Measurements from ENCODE around the gene APBB2.

The APBB2 gene

DNA sequence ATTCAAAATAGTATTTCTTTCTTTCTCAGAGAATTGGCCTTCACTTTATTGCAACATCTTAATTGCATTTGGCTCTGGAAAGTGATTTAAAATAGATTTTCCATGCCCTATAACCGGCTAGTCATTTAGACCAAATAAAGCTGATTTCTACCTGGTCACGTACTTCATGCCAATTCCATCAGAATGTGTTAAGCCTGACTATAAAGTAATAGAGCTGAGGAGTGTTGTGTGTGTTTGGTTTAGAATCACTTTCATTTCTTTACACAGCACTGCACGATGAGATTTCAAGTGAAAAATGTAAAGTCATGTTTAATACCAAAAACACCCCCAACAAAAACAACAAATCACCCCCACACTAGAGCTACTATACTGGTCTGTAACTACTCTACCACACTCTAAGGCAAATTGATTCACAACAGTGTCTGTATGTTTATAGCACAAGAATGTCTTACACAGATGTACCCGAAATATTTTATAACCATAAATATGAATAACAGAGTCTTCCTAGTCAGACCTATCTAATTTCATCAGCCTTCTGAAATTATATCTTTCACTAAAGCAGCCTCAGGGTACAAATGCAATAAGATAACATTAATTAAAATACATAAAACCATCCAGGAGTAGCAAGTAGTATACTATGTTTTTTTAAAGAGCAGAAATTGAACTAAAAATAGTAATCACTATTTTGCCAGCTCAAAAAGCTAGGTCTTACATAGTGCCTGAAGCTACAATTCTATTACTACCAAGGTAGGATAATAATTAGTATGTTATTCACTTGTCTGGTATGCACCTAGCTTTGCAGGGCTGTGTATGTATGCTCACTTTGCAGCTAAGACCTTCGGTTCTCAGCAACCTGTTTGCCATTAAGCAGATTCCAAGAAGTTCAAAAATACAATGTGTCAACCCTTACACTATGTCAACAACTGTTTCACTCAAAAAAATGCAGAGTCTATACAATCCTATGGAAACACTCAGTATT lies 28.4 kb downstream of the APBB2 start:
- no peak for DNase-seq

DNA sequence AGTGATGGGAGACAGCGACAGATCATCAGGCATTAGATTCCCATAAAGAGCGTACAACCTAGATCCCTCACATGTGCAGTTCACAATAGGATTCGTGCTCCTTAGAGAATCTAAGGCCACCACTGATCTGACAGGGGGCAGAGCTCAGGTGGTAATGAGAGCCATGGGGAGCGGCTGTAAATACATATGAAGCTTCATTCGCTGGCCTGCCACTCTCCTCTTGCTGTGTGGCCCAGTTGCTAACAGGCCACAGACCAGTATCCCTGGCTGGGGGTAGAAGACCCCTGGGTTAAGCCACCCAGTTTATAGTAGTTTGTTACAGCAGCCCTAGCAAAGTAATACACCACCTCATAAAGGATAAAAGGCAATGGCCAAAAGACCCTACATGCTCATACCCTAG lies 30.3 kb downstream of the APBB2 start:
- no peak for DNase-seq

DNA sequence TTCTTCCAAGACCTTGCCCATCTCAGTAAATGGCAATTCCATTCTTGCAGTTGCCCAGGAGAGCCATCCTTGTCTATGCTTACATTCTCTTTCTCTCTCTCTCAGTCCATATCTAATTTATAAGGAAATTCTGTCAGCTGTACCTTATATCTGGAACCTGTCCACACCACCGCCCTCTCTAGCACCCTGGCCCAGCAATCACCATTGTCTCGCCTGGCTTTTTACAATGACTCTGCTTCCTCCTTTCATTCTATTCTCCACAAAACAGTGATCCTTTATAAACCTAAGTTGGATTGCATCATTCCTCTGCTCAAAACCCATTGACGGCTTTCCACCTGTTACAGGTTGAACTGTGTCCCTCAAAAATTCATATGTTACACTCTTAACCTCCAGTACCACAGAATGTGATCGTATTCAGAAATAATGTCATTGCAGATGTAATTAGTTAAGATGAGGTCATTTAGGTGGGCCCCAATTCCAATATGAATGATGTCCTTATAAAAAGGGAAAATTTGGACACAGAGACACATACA lies 31.3 kb downstream of the APBB2 start:
- no peak for DNase-seq

DNA sequence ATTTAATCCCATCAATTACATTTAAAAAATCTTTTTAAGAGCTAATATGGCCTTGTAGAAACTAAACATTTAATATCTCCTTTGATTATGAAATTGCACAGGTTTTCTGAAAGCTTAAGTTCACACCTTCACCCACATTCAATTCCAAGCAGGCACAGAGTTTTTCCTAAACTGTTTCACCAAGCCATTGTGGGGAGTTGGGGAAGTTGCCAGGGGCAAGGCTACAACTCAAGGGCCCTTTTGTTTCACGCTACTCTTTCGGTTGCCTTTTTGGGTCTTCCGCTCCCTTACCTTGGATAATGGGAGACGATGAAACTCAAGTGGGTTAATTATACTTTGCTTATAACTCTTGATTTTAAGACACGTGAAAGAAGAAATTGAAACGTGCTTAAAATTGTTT lies 33.3 kb downstream of the APBB2 start:
- DNase-seq = no peak

DNA sequence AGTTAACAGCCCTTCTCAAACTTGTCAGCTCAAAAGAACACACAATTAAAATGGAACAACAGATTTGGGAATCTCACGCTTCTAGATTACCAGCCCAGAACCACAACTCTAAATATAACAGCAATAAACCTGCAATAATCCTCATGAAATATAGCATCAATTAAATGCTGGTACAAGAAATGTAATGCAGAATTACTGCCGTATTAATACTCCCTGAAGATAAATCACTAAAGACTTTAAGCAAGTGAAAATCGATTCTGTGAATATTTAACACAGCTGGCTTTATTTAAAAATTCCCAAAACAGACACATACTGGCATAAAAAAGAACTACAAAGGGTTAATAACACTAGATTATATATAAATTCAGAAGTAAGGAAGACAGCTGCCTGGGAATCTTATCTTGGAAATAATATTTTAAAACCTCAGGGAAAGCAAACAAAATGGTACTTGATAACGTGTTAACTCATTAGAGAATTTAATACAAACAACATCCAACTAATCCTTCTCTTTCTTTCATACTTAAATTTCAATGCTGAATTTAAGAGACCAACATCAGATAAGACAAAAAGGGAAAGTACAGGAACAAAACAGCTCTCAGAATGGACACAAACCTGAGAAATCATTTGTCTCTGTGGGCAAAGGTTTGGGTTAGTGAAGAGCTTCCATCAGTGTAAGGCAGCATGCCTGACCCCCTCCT lies 34.7 kb downstream of the APBB2 start:
- DNase-seq = no peak

DNA sequence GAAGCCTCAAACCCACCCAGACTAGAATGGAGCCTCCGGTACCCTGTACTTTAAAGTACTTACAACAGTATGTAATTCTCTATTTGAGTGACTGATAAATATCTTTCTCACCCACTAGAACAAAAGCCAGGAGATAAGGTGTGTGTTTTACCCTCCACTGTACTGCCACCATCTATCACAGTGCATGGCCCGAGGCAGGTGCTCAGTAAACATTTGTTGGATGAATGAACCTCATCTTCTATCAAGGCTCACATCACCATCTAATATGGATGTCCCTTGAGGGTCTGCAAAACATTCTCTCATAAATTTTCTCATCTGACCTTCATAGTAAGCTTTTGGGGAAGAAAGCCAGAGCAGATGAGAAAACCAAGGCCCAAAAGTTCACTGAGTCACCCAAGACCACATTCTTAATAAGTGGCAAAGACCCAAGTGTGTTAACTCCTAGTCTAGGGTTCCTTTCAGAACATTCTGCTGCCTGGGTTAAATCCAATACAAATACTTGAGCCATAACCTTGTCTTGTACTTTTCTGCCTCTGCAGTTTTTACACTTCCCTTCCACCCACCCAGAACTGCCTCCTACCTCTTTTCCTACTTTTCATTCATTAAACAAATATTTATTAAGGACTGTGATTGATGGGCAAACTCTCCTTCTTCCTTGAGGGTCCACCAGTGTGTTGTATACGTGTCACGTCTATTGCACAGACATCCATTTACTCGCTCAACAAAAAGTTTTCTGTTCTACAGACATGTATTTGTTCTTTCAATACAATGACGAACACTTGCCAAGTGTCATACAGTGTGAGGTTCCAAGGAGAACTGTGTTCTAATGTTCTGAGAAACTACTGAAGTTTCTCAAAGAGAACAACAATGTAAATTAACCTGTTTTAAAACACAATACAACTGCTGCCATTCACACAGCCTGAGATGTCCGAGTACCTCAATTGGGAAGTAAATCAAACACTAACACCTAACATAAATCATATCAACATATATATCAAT lies 35.7 kb downstream of the APBB2 start:
- no peak for DNase-seq

DNA sequence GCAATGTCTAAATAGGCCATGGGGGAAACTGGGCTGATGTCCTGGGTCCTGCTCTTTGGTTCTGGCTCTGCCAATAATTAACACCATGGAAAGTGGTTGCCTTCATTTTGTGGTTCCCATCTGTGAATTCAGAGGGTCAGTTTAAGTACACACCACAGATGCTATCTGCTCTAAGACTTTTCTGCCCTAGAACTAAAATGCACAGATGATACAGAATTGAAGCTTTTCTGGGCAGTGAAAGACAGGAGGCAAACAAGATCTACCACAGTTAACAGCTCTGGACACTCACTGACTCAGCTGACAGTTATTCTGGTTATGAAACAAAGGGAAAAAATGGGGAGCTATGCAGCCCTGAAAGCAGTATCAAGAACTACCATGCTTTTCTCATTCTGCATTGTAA lies 37.3 kb downstream of the APBB2 start:
- no peak for DNase-seq

DNA sequence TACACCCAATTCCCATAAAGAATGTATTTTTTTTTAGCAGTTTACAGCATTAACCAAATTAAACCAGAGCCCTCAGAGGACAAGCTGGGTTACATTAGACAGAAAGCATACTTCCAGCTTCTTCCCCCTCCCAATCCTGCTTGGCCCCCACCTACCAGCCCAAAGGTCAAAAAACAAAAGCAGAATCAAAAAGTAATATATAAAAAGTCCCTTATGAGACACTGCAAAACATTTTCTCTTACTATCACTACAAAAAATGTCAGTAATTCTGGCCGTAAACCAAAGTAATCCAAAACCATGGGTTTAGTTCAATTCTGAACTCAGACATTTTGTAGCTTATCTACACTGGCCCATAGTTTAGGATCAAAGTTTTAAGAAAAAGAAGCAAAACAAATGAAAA lies 38.0 kb downstream of the APBB2 start:
- no peak for DNase-seq

DNA sequence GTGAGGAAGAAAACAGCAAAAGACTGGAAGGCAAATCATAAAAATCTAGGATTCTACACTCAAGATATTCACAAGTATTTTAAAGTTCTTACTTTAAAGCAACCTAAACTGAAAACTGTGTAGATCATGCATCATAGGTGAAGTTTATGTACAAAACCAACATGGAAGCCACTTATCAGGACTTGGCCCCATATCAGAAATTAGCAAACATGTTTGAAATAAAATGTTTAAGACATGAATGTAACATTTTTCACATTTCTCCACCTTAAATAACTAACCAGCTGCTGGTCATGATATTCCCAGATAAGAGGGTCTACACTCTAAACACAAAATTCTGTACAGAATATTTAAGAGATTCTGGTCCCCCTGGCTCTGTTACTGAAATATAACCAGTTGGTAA lies 38.5 kb downstream of the APBB2 start:
- DNase-seq = no peak

DNA sequence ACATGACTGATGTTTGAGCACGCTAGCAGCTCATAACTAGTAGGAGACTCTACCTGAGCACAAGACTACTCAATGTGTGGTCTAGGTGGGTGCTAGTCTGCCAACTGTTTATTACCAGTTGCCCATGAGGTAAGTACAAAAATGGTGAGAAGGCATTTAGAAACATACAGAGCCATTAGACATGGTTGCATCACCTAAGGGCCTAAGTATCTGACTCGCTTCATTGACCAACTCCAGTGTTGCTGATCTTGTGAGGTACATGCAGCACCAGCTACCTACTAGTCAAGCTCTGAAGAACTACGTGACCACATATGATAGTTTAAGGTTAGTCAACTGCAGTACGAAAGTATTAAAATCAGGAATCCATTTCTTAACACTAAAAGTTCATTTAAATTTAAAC lies 39.9 kb downstream of the APBB2 start:
- no peak for DNase-seq

DNA sequence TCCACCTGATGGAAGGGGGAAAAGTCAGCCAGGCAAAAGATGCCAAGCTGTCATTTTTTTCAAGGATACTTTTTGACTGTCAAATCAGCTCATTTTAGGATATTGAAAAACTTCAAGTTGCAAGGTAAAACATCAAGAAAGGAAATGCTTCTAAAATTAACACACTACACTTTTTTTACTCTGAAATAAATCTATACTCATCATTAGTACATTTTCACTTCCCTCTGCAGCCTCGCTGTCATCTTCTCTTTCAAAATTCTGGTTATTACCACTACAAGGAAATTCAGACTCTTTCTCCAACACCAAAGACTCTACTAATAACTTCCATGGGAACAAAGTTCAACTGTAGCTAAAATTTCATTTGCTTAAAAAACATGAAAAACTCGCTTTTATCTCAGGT lies 41.6 kb downstream of the APBB2 start:
- DNase-seq = no peak

DNA sequence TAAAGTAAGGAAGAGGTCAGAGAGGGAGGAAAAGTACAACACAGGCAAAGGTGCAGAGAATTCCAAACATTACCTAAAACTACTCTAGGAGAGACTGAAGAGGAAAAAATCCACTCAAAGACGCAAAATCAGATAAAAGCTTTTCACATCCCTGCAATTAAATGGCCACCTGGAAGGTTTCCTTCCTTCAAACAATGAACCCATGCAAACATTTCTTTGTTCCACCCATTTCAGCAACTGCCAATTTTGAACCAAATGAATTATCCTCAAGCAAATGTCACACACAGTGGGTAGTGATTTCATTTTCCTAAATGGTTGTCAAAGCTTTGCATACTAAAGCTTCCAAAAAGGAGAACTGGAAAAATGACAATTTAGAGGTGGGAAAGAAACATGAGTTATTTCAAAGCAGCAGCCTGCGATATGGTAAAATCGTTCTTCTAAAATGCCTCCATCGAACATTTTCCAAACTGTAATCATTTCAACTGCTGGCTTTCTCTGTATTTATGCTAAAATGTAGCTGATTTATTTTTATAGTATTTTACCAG lies 45.0 kb downstream of the APBB2 start:
- DNase-seq = no peak

DNA sequence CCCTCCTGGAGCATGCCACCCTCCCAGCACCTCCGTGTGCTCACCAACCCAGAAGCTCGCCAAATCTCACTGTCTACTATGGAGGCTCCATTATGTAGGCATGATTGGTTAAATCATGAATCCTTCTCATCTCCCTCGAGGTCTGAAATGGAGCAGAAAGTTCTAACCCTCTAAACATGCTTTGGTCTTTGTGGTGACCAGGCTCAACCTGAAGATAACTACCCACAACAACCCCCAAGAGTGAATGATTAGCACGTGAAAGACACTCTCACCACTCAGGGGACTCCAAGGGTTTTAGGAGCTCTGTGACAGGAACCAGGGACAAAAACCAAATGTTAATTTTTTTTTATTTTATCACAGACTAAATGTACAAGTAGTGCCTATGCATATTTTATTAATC lies 47.2 kb downstream of the APBB2 start:
- no peak for DNase-seq

DNA sequence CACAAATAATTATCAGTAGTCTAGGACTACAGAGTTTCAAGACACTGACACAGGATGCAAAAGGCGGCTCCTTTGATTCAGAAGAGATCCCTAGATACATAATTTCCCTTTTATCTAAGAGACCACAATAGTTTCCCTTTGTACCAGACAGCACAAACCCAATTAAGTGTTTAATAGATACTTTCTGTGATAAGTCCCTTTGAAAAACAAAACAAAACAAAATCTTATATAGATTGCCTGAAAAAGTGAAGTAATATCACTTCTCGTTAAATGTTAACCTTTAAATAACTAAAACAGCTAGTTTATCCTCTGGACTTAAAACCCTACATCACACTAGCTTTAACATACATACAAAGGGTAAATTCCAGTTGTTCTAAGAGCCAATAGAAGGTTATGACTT lies 49.9 kb downstream of the APBB2 start:
- no peak for DNase-seq

DNA sequence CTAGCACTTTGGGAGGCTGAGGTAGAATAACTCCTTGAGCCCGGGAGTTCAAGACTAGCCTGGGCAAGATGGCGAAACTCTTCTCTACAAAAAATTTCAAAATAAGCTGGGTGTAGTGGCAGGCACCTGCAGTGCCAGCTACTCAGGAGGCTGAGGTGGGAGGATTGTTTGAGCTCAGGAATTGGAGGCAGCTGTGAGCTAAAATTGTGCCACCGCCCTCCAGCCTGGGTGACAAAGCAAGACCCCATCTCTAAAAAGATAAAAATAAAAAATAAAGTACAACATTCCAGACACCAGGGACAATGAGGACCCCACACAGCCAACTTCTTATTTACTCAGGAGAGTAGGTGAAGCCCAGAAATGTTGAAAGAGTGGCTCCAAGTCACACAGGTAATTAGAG lies 53.0 kb downstream of the APBB2 start:
- no peak for DNase-seq

DNA sequence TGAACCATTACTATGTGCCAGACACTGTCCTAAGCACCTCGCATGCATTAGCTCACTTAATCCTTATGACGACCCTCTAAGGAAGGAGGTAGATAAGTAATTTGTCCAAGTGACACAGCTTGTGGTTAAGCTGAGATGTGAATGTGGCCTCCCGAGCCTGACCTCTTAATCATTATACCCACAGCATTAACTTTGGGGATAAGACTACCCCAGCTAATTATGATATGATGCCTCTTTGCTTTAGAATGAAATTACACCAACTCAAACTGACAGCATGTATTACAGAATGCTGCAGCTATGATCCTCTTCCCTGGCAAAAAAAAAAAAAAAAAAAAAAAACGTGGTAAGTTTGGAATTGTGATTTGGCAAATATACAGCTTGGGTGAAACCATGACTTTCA lies 53.5 kb downstream of the APBB2 start:
- DNase-seq = no peak

DNA sequence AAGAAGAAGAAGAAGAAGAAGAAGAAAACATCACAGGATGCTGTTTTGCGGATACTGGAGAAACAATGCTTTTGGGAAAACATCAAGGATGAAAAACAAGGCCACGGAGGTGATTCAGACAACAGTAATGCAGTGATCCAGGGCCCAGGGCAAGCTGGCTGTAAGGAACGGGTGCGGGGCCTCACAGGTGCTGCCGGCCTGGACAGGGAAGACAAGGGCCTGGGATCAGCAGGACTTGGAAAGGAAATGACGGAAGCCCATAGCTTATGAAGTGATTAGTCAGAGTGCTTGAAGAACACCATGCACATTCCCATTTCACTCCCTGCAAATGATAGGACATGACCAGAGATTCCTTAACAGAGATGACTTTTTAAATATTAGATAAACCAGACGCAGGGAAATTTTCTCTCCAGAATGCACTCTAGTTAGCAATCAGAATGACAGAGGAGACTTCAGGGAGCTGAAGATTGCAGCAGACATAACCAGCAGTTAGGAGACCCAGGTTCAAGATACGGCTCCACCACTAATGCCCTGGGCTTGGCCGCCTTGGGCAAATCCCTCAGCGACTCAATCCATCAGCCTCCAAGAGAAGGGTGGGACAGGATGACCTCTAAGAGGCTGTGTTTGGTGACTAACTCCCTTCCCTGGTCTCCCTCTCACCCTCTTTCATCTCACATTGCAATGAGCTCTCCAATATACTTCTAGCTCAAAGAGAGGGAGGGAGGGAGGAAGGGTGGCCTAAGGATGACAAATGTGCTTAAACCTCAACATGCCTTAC lies 54.1 kb downstream of the APBB2 start:
- DNase-seq = no peak

DNA sequence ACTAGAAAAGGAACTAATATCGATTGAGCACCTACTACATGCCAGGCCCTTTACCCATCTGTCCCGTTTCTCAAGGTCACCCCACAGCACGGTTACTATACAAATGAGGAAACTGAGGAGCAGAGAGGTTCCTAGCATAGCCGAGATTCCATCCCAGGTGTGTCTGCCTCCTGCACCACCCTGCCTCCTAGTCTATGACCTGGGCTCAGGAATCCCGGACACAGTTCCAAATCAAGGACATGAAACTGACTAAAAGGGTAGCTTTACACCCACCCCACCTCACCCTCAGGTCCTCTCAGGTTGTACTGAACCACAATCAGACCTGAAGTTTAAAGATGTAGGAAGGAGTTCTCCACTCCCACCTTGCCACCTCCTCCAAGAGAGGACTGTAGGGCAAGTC lies 55.6 kb downstream of the APBB2 start:
- DNase-seq = no peak

DNA sequence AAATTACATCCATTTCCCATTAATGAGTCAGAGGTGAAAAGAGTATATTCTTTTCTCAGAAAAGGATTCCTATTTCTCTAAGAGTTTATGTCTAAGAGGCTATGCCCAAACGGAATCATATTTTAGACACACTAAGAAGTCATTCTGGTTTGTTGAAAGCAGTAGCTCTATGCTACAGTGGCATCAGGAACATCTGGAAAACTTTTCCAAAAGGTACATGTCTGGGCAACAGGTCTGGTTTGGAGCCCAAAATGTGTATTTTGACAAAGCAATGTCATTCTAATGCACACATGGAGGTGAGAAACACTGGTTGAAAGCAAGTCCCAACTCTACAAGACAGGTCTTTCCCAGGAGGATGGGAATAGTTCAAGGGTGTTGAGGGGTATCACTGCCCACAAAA lies 56.1 kb downstream of the APBB2 start:
- DNase-seq = no peak

DNA sequence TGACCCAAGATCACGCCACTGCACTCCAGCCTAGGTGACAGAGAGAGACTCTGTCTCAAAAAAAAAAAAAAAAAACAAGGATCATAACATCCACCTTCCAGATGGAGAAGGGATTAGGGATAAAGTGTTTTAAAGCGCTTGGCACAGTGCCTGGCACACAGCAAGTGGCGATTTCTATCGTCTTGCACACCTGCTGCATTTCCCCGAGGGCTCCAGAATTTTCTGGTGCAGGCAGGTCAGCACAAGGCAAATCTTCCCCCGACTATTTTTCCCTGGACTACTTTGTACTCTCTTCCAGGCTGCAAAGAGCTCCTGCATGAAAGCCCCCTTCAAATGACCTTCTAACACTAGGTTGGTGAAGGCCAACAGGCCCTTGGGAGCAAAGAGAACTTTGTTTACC lies 57.3 kb downstream of the APBB2 start:
- no peak for DNase-seq

DNA sequence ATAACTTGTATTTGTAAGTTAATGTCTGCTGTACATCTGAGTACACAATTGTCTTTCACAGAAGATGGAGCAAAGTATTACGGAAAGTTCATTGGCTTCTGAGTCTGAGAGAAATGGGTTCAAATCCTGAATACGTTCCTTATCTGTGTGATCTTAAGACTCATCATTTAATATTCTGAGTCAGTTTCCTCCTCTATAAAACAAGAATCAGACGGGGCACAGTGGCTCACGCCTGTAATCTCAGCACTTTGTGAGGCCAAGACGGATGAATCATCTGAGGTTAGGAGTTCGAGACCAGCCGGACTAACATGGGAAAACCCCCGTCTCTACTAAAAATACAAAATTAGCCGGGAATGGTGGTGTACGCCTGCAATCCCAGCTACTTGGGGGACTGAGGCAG lies 57.8 kb downstream of the APBB2 start:
- no peak for DNase-seq

Measured in activated CD4-positive, alpha-beta T cell treated with anti-CD3 and anti-CD28 coated beads, Interleukin-2, amount 50 U/mL, for 16 hours (primary cell).